HG02763 (cell line): ENCODE data around the gene MRPS27.
A peak's percentile ranks its signal among the peaks of the same experiment; 100 is the strongest.
"Not testable (repeated sequence)": the region's sequence is repeated elsewhere in the genome, so short reads cannot be mapped to it uniquely, and the experiment has no call there.

Experiments used
- ATAC-seq: cut with Tn5 transposase; IDR thresholded peaks from one replicate; pipeline ENCODE4 v1.9.1; 2021; ENCODE audit warnings: mild to moderate bottlenecking, moderate library complexity; ENCODE audit not compliant: unreplicated experiment

The MRPS27 gene

DNA sequence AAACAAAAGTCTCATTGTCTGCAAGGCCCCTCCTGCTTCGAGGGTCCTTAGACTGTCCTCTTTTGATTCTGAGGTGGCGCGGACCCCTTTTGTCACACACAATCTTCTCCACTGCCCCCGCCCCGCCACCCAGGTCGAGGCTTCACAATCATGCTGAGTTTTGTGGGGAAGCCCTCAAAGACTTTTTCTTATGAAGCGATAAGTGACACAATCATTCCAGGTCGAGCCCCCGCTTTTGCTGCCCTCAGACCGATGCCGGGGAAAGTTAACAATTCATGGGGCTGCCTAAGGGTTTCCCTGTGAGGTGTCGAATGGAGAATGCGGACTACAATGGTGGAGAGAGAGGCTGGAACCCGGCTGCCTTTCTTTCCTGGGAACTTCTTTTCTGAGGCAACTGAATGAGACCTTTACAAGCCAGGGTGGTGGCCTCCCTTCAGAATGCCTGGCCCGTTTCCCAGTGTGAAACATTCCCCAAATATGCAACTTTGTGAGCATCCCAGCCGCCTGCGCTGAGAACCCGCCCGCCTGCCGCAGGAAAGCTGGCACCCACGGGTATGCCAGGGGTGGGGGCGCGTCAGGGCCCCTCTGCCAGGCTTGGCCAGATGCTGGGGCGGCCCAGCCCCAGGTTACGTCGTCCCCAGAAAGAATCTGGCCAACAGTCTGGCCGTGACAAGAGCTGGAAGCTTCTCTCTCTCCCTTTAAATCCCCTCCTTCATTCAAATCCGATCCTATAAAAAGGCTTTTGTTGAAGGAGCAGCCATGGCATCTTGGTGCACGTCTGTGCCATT lies 140.8 kb downstream of the MRPS27 start:
- no peak for ATAC-seq

GRCh38 chr5:72177538-72177937 lies 142.5 kb downstream of the MRPS27 start:
- ATAC-seq: peak; percentile 72

DNA sequence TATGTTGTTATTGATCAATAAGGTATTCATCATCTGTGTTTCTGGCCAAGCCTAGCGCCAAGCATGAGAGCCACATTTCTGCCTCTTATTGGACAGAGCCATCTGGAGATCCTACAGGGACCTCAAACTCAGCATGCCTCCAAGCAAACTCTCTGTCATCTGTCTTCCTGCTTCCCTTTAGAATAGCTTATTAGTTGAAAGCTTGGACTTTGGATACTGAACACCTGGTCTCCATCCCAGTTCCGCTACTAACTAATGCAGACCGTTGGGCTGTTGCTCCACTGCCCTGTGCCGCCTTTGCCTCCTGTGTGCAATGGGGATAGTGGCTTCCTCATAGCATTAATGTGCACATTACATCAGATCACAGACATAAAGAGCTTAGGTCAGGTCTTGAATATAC lies 147.3 kb downstream of the MRPS27 start:
- no peak for ATAC-seq

- no peak for ATAC-seq
These were observed 148.4 kb downstream of the MRPS27 start for GRCh38 chr5:72171667-72172066.

- ATAC-seq: not testable (repeated sequence)
These were observed 148.9 kb downstream of the MRPS27 start for GRCh38 chr5:72171181-72171580.

- ATAC-seq: no peak
These were observed 149.9 kb downstream of the MRPS27 start for GRCh38 chr5:72170101-72170500.
